Heart right ventricle (tissue), 16 donors: Measurements from ENCODE around the gene RIOK2. TPM values are rescaled to one million over a fixed set of nuclear protein-coding genes. Genes with fewer than 3 reads are reported as not detected.

ENCODE experiments used
- ATAC-seq, 8 donors: fragments of 200-7000 bp; cut with Tn5 transposase; one replicate each; pipeline ENCODE4 v1.9.1; 2020; ENCODE audit warnings: mild to moderate bottlenecking in 8 of 8, moderate library complexity in 8 of 8, moderate number of reproducible peaks in 1 of 8
- DNase-seq, 2 donors: peaks; one replicate each; pipeline ENCODE4 v3.0.0-alpha.2; 2020
- H3K27ac ChIP-seq, 10 donors: fragments of 200-600 bp; sonication (generic) in 2 of 10; one replicate each; pipeline versions ENCODE4 v1.5.0 to v1.8.0; 2020 to 2022; ENCODE audit warnings: mild to moderate bottlenecking in 3 of 10
- H3K27me3 ChIP-seq, 7 donors: fragments of 200-600 bp; one replicate each; pipeline ENCODE4 v1.8.0; 2021 to 2022; ENCODE audit warnings: mild to moderate bottlenecking in 2 of 7
- H3K36me3 ChIP-seq, 9 donors: fragments of 200-600 bp; sonication (generic) in 1 of 9; one replicate each; pipeline versions ENCODE4 v1.5.0 to v1.8.0; 2020 to 2022; ENCODE audit warnings: mild to moderate bottlenecking in 2 of 9
- H3K4me1 ChIP-seq, 9 donors: fragments of 200-600 bp; sonication (generic) in 1 of 9; one replicate each; pipeline versions ENCODE4 v1.5.0 to v1.8.0; 2020 to 2022; ENCODE audit warnings: mild to moderate bottlenecking in 4 of 9
- H3K4me3 ChIP-seq, 10 donors: fragments of 200-600 bp; sonication (generic) in 2 of 10; one replicate each; pipeline versions ENCODE4 v1.5.0 to v1.8.0; 2020 to 2022; ENCODE audit warnings: mild to moderate bottlenecking in 7 of 10, moderate library complexity in 2 of 10
- H3K9me3 ChIP-seq, 11 donors: fragments of 200-600 bp in 10 of 11; sonication (generic) in 2 of 11; one replicate each; pipeline versions ENCODE4 v1.5.0 to v1.8.0; 2013 to 2022; ENCODE audit warnings: mild to moderate bottlenecking in 2 of 11, control low read depth in 1 of 11, moderate library complexity in 1 of 11
- WGBS, 2 donors: extraction: QIAGEN DNeasy Blood & Tissue Kit; methylation state at CpG; one replicate each; pipeline ENCODE4 v1.1.7; 2013; ENCODE audit warnings: inconsistent platforms in 1 of 2; 5-methylcytosine and 5-hydroxymethylcytosine counted together
- intact Hi-C, 10 donors: fragments of 100-400 bp; cut with DNase I; formaldehyde crosslinking; loops; one replicate each; pipeline versions ENCODE4 v1.11.1 to v1.14.2; 2022
- polyA plus RNA-seq, 2 donors: library from polyadenylated mRNA; stranded (reverse); fragments of 200-250 nt; gene quantifications; one replicate each; pipeline ENCODE4 v1.2.3, GENCODE V29; 2013
- total RNA-seq, 10 donors: library from RNA; stranded (reverse); fragmentation: NEBNext Ultra II Directional in 3 of 10; extraction: Animal tissue kit (Norgen Biotek cat#: 25700) in 3 of 10; gene quantifications; one replicate each; pipeline versions ENCODE4 v1.2.1 to v1.2.4, GENCODE V29; 2021 to 2023
- TF ChIP-seq, protein P1 (sequence below), 9 donors: fragments of 200-600 bp; sonication (generic) in 2 of 9; IDR thresholded peaks; one replicate each; pipeline versions ENCODE4 v1.5.0 to v1.8.0; 2021 to 2022; ENCODE audit warnings: antibody characterized with exemption in 9 of 9, mild to moderate bottlenecking in 5 of 9, moderate library complexity in 1 of 9
- donor health status: Arrhythmogenic right ventricular cardiomyopathy.
- donor health status: ischemic (EF 13 %, LVEDD 7.1; RV severe dilation, severe dysfunction).
- donor health status: healthy with polysubstance abuse.
- donor health status: DM: no; HTN: yes; CAD: no.
- donor health status: DM: no; HTN: no; CAD: no.
- donor health status: ischemic (EF 25% LVEDD 6.9; RV normal size, moderate dysfunction).
- donor health status: ischemic (EF 25% LVEDD 5.7; RV mildly dilated, moderate dysfunction).
- donor health status: healthy.
- donor health status: DM: yes; HTN: yes; CAD: no.
- donor health status: Ischemic cardiomyopathy.
- donor health status: ischemic (EF 35%, LVEDD 5.7; RV mildly dilated, moderate dysfunction).
- donor health status: nonischemic (EF 11% LVEDD 7.7; RV severe dilation, severe dysfunction).
- donor health status: DM: yes; HTN: yes; CAD: no.
- donor health status: PGD.
- donor health status: ischemic (EF 29% LVEDD 5.4; RV normal size, mild dysfunction).
- donor health status: nonischemic (EF 23%, LVEDD 6.1; RV moderate dilation, normal function).

RIOK2 gene
- total and polyA plus RNA-seq, 12 donors, result 7.9 to 24.5 (median 19.7) TPM

DNA sequence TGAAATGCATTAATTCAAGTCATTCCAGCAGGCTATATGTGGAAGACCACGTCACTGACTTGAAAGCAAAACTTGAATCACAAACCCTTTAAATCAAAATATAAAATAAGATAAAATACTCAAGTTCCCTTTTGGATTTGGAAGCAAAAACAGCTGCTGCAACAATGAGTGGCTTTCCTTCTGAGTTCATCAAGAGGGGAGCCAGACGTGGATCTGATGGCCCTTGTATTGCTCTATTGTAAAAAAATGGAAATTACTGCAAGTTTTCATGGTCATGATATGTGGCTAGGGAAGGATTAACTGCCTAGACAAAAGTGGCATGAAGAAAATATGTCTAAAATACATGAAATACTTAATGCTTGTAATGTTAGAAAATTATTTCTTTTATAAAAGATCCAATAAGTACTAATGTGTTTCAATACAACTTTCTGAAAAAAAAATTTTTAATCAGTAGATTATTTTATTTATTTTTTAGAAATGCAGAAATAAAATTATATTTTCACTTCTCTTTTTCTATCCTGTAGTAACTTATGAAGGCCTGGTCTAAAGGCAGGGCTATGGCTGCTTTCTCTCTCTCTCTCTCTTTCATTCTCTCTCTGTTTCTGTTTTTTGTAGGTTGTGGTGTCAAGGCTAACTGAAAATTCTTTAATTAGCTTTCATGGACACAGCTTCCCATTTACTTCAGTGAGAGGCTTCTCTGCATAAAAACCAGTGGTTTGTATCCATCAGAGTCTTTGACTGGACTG is 64.6 kb downstream of the RIOK2 start:
- WGBS, 2 donors, result 67 to 72% methylated on average over 2 of the region's 2 CpGs

DNA sequence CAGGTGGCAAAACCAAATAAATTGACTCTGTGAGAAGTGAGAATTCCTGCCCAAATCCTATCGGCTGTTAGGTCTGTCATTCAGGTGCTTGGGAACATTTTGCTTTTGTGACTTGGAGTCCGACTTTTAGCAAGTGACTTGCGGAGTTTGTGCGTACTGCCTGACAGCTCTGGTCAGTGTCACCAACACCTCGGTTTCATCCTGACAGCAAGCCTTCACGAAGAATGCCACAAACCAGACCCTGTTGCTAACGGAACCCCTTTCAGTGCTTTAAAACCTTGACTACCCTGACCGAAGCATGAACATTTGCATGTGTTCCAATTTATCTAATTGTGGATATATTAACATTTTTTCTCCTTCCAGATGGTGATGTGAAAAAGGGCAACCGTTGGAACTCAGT is 67.1 kb downstream of the RIOK2 start:
- WGBS, 2 donors, result 39 to 51% methylated on average over 9 of the region's 9 CpGs
- TF ChIP-seq, protein P1, sequence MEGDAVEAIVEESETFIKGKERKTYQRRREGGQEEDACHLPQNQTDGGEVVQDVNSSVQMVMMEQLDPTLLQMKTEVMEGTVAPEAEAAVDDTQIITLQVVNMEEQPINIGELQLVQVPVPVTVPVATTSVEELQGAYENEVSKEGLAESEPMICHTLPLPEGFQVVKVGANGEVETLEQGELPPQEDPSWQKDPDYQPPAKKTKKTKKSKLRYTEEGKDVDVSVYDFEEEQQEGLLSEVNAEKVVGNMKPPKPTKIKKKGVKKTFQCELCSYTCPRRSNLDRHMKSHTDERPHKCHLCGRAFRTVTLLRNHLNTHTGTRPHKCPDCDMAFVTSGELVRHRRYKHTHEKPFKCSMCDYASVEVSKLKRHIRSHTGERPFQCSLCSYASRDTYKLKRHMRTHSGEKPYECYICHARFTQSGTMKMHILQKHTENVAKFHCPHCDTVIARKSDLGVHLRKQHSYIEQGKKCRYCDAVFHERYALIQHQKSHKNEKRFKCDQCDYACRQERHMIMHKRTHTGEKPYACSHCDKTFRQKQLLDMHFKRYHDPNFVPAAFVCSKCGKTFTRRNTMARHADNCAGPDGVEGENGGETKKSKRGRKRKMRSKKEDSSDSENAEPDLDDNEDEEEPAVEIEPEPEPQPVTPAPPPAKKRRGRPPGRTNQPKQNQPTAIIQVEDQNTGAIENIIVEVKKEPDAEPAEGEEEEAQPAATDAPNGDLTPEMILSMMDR (IDR thresholded peaks at IDR 0.05), result no peak
- Histone ChIP-seq H3K36me3 (no peaks in the 10 kb centered on the region), H3K27me3 (no peaks in the 10 kb centered on the region), H3K4me3 (no peak overlapping the region), H3K27ac (peak overlapping the region in 6 of 10 donors; percentile 31 to 61 (median 46)), H3K4me1 (peaks cover 0 to 12% (median 0%) of the 10 kb centered on the region in 9 donors), H3K9me3 (no peaks in the 10 kb centered on the region)
- intact Hi-C loops, result no loop called here
- ATAC-seq (peak; percentile 47 to 95 (median 86)), DNase-seq (peak; percentile 41 to 70)

More for the DNA sequence above, 64.6 kb downstream of the RIOK2 start:
- H3K27me3 ChIP-seq, result no peaks in the 10 kb centered on the region
- peaks cover 0 to 12% (median 0%) of the 10 kb centered on the region in 9 donors for H3K4me1 ChIP-seq
- H3K4me3 ChIP-seq, result no peak overlapping the region
- no peak overlapping the region for H3K27ac ChIP-seq
- TF ChIP-seq, protein P1 (IDR thresholded peaks at IDR 0.05), result no peak
- ATAC-seq, result no peak
- H3K36me3 ChIP-seq, result no peaks in the 10 kb centered on the region
- no peaks in the 10 kb centered on the region for H3K9me3 ChIP-seq
- intact Hi-C loops, result no loop called here
- no peak for DNase-seq

DNA sequence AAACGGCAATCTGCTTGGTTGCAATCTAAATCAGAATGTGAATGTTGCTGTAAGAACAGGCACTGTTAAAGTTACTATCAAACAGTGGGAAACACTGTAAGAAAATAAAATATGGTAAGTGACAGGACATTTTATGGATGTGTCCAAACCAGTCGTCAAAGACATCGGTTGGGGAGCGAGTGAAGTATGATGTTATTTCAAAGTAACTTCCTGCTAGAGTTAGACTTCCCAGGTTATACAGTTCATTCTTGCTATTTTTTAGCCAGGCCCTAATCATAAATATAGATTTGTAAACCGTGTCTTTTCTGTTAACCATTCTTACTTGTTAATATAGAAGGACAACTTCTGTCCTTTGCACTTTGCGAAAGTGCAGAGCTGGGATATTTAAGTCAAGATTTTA is 70.8 kb downstream of the RIOK2 start:
- Histone ChIP-seq H3K36me3 (no peaks in the 10 kb centered on the region), H3K27me3 (no peaks in the 10 kb centered on the region), H3K27ac (no peak overlapping the region), H3K4me1 (peaks cover 0 to 12% (median 0%) of the 10 kb centered on the region in 9 donors), H3K4me3 (no peak overlapping the region), H3K9me3 (no peaks in the 10 kb centered on the region)
- ATAC-seq, result no peak
- TF ChIP-seq, protein P1 (IDR thresholded peaks at IDR 0.05), result no peak
- intact Hi-C loops, result no loop called here
- no peak for DNase-seq
- WGBS, 2 donors, result 80 to 86% methylated on average over 6 of the region's 6 CpGs

DNA sequence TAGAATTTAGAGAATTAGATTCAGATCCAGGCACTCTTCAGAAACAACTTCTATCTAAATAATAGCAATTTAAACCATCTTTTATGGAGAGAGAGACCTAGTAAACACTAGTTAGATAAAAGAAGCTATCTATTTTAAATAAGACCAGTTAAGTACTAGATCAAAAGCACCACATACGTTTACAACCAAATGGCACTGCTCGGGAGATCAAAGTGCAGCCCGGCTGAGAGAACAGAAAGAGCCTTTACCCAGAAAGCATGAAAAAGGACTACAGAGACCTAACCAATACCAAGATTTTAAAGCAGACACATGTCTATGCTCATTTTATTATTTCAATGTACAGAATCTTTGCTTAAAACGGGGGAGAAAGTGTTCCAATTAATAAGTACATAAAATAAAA is 71.4 kb downstream of the RIOK2 start:
- no peaks in the 10 kb centered on the region for H3K36me3 ChIP-seq
- TF ChIP-seq, protein P1 (IDR thresholded peaks at IDR 0.05), result no peak
- H3K4me1 ChIP-seq, result peaks cover 0 to 10% (median 0%) of the 10 kb centered on the region in 9 donors
- no peaks in the 10 kb centered on the region for H3K9me3 ChIP-seq
- no peak overlapping the region for H3K27ac ChIP-seq
- 82 to 90% methylated on average over 4 of the region's 4 CpGs for WGBS, 2 donors
- intact Hi-C loops, result no loop called here
- ATAC-seq, result no peak
- H3K4me3 ChIP-seq, result no peak overlapping the region
- no peak for DNase-seq
- no peaks in the 10 kb centered on the region for H3K27me3 ChIP-seq
